Spleen (tissue), 7 donors: ENCODE data around the gene C2CD2.

Source experiments
- CTCF ChIP-seq, 11 experiments: fragments of 200-600 bp in 7 of 11; fragments of 450-650 bp in 4 of 11; sonication (generic) in 4 of 11; IDR thresholded peaks in 8 of 11; conservative IDR thresholded peaks in 3 of 11; 1 replicate in 7 of 11; 2 replicates in 4 of 11; pipeline versions ENCODE4 v1.4.0 to v1.8.0; 2016 to 2021; ENCODE audit warnings: antibody characterized with exemption in 11 of 11, inconsistent platforms in 4 of 11, mild to moderate bottlenecking in 1 of 11
- POLR2AphosphoS5 ChIP-seq, 3 donors: sonication (generic); formaldehyde crosslinking; IDR thresholded peaks; one replicate each; pipeline ENCODE4 v1.5.1; 2017; ENCODE audit warnings: antibody characterized with exemption in 3 of 3
- donor health status: DM: no; HTN: no; CAD: no; lungs with moderate emphysema.
- donor health status: DM: no; HTN: no; CAD: no.
- donor health status: DM: no; HTN: no; CAD: no.

GRCh38 chr21:41931041-41931451 lies 22.8 kb downstream of the C2CD2 start:
- TF ChIP-seq CTCF (IDR thresholded peaks at IDR 0.05 in 8 of 11, conservative IDR thresholded peaks at IDR 0.05 in 3 of 11): no peak
- TF ChIP-seq POLR2AphosphoS5 (IDR thresholded peaks at IDR 0.05): no peak
